Pancreas (tissue), 10 donors: ENCODE results near the gene NTN1. TPM values are rescaled to one million over a fixed set of nuclear protein-coding genes. Genes with fewer than 3 reads are reported as not detected.
"Not testable (repeated sequence)": the region's sequence is repeated elsewhere in the genome, so short reads cannot be mapped to it uniquely, and the experiment has no call there.

ENCODE experiments used
- ATAC-seq, 4 donors: fragments of 200-7000 bp; cut with Tn5 transposase; one replicate each; pipeline versions ENCODE4 v1.8.0 to v1.9.1; 2020; ENCODE audit warnings: mild to moderate bottlenecking in 4 of 4, moderate library complexity in 4 of 4
- DNase-seq, 6 donors: peaks; one replicate each; pipeline ENCODE4 v3.0.0-alpha.2; 2020
- FAIRE-seq: peaks from 2 replicates; lab custom pipeline; 2012; peaks lifted over from hg19 to GRCh38; lab: Jason Lieb, UNC
- H3K27ac ChIP-seq, 4 donors: fragments of 200-600 bp; sonication (generic); 1 replicate in 3 of 4; 2 replicates in 1 of 4; pipeline versions ENCODE4 v1.5.0 to v1.8.0; 2020
- H3K27me3 ChIP-seq, 4 donors: fragments of 200-600 bp; one replicate each; pipeline ENCODE4 v1.8.0; 2021
- H3K36me3 ChIP-seq, 3 donors: fragments of 200-600 bp; sonication (generic) in 1 of 3; one replicate each; pipeline versions ENCODE4 v1.5.0 to v1.8.0; 2020 to 2021
- H3K4me1 ChIP-seq, 3 donors: fragments of 200-600 bp; one replicate each; pipeline ENCODE4 v1.8.0; 2021
- H3K4me3 ChIP-seq, 4 donors: fragments of 200-600 bp; sonication (generic) in 2 of 4; one replicate each; pipeline versions ENCODE4 v1.5.0 to v1.8.0; 2020 to 2021
- H3K9me3 ChIP-seq, 4 donors: fragments of 200-600 bp; one replicate each; pipeline ENCODE4 v1.8.0; 2021
- CTCF ChIP-seq, 4 donors: fragments of 200-600 bp; sonication (generic) in 3 of 4; IDR thresholded peaks; one replicate each; pipeline versions ENCODE4 v1.5.0 to v1.8.0; 2021; ENCODE audit warnings: antibody characterized with exemption in 4 of 4
- WGBS, 2 donors: extraction: QIAGEN DNeasy Blood & Tissue Kit; methylation state at CpG; one replicate each; pipeline ENCODE4 v1.1.7; 2013; 5-methylcytosine and 5-hydroxymethylcytosine counted together
- intact Hi-C, 3 donors: fragments of 100-400 bp; cut with DNase I; formaldehyde crosslinking; loops; one replicate each; pipeline versions ENCODE4 v1.11.1 to v1.14.2; 2022
- polyA plus RNA-seq, 2 donors: library from polyadenylated mRNA; stranded (reverse); fragments of 200-250 nt; gene quantifications; one replicate each; pipeline ENCODE4 v1.2.3, GENCODE V29; 2013
- total RNA-seq, 6 donors: library from RNA; stranded (reverse); fragmentation: NEBNext Ultra II Directional in 4 of 6; extraction: Animal tissue kit (Norgen Biotek cat#: 25700) in 4 of 6; gene quantifications; one replicate each; pipeline versions ENCODE4 v1.2.1 to v1.2.4, GENCODE V29; 2021 to 2023
- donor health status: healthy with polysubstance abuse.
- donor health status: DM: no; HTN: no; CAD: no; lungs with moderate emphysema.
- donor health status: DM: no; HTN: no; CAD: no.
- donor health status: control.
- donor health status: control.
- donor health status: Bipolar disorder and iron deficiency.
- donor health status: DM: yes; HTN: yes; CAD: no.
- donor health status: DM: no; HTN: no; CAD: no.
- donor health status: DM: no; HTN: no; CAD: no.
- donor health status: DM: yes; HTN: yes; CAD: no.

Gene NTN1
- total and polyA plus RNA-seq, 8 donors = 1.8 to 4.3 (median 2.5) TPM

DNA sequence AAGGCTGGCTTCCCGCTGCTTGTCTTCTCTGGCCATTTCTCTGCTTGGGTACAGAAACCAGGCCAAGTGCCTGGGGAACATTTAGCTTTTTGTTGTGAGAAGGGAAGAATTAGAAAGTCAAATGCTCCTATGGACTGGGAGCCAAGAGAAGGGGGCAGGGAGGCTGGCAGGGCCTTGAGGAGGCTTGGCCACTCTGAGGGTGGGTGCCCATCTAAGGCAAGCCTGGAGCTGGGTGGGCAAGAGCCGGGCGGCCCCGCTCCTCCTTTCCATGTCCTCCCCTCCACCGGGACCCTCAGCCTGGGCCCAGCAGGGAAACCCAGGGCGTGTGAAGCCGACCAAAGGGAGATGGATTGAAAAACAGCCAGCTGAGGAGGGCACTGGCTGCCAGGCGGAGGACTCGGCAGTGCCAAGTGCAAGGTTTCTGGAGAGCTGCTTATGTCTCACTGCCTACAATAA is 69.4 kb downstream of the NTN1 start:
- FAIRE-seq (no peak), DNase-seq (no peak), ATAC-seq (no peak)
- H3K9me3 ChIP-seq = no peaks in the 10 kb centered on the region
- no peak overlapping the region for H3K27ac ChIP-seq
- H3K36me3 ChIP-seq = no peaks in the 10 kb centered on the region
- H3K27me3 ChIP-seq = no peaks in the 10 kb centered on the region
- TF ChIP-seq CTCF (IDR thresholded peaks at IDR 0.05) = no peak
- intact Hi-C loops = no loop called here
- 79 to 80% methylated on average over 9 of the region's 9 CpGs for whole genome bisulfite sequencing, 2 donors
- peaks cover 0 to 5% (median 0%) of the 10 kb centered on the region in 3 donors for H3K4me1 ChIP-seq
- no peak overlapping the region for H3K4me3 ChIP-seq

- Histone ChIP-seq H3K9me3 (no peaks in the 10 kb centered on the region), H3K27me3 (no peaks in the 10 kb centered on the region), H3K27ac (no peak overlapping the region), H3K4me3 (no peak overlapping the region), H3K4me1 (peaks cover 0 to 5% (median 0%) of the 10 kb centered on the region in 3 donors), H3K36me3 (no peaks in the 10 kb centered on the region)
- no peak for ATAC-seq
- no peak for FAIRE-seq
- 84 to 96% methylated on average over 1 of the region's 1 CpG for WGBS, 2 donors
- intact Hi-C loops = no loop called here
- DNase-seq = no peak
- no peak for TF ChIP-seq CTCF (IDR thresholded peaks at IDR 0.05)
Observed at GRCh38 chr17:9094193-9094592, 72.9 kb downstream of the NTN1 start.

DNA sequence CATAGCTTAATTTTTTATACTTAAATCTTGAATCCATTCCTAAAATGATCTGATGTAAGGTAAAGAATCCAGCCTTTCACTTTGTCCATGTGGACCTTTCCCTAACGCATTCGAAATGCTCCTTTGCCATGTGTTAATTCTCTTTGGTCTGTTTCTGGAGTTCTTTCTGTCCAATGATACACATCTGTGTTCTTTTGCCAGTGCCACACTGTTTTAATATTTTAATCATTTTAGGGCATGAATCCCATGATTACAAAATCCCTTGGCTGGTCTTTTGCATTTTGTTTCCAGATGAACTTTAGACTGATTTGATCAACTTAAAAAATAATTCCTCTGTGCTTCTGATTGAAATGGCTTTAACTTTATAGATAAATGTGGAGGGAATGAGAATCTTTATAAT is 74.1 kb downstream of the NTN1 start:
- TF ChIP-seq CTCF (IDR thresholded peaks at IDR 0.05) = no peak
- Histone ChIP-seq H3K27me3 (no peaks in the 10 kb centered on the region), H3K27ac (no peak overlapping the region), H3K4me1 (peaks cover 0 to 5% (median 0%) of the 10 kb centered on the region in 3 donors), H3K9me3 (no peaks in the 10 kb centered on the region), H3K36me3 (no peaks in the 10 kb centered on the region), H3K4me3 (no peak overlapping the region)
- FAIRE-seq = no peak
- DNase-seq = no peak
- peak in 1 of 4 donors; percentile 24 for ATAC-seq
- intact Hi-C loops = no loop called here
- 35 to 48% methylated on average over 2 of the region's 2 CpGs for WGBS, 2 donors

DNA sequence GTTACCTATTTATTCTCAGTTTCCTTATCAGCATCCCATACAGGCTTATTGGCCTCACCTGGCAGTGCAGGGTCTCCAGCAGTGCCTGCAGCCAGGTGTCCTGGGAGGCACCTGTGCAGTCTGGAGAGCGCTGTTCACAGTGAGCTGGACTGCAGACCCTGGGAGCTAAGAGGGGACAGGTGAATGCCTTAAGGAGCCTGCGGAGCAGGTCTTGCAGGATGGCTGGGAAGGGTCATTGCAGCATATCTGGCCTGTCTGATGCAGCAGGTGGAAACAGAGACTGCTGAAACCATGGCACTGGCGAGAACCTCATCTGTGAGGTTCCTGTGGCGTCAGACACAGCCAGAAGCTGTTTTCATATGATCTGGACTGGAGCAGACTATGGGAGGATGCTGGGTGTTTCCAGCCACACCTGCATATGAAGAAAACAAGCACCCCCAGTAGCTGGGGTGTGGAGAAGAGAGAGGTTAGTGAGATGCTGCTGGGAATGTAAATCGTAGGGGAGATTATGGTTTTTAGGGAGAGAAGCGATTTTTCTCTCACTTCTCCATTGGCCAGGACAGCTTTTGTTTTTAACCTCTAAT is 77.0 kb downstream of the NTN1 start:
- no peak for FAIRE-seq
- H3K36me3 ChIP-seq = no peaks in the 10 kb centered on the region
- intact Hi-C loops = no loop called here
- DNase-seq = no peak
- ATAC-seq = no peak
- no peaks in the 10 kb centered on the region for H3K27me3 ChIP-seq
- H3K4me3 ChIP-seq = no peak overlapping the region
- WGBS, 2 donors = 86 to 93% methylated on average over 6 of the region's 6 CpGs
- H3K9me3 ChIP-seq = no peaks in the 10 kb centered on the region
- no peak for TF ChIP-seq CTCF (IDR thresholded peaks at IDR 0.05)
- H3K4me1 ChIP-seq = peaks cover 8 to 16% (median 11%) of the 10 kb centered on the region in 3 donors
- no peak overlapping the region for H3K27ac ChIP-seq

GRCh38 chr17:9101356-9101755 is 80.0 kb downstream of the NTN1 start:
- 12 to 25% methylated on average over 1 of the region's 1 CpG for WGBS, 2 donors
- no peaks in the 10 kb centered on the region for H3K36me3 ChIP-seq
- no peak for TF ChIP-seq CTCF (IDR thresholded peaks at IDR 0.05)
- peak in 5 of 6 donors; percentile 62 to 81 (median 74) for DNase-seq
- no peaks in the 10 kb centered on the region for H3K27me3 ChIP-seq
- H3K9me3 ChIP-seq = no peaks in the 10 kb centered on the region
- peak; percentile 87 to 97 (median 93) for ATAC-seq
- FAIRE-seq = no peak
- no peak overlapping the region for H3K4me3 ChIP-seq
- peak overlapping the region in 3 of 4 donors; percentile 31 to 59 (median 55) for H3K27ac ChIP-seq
- intact Hi-C loops = no loop called here
- peaks cover 8 to 11% (median 11%) of the 10 kb centered on the region in 3 donors for H3K4me1 ChIP-seq

DNA sequence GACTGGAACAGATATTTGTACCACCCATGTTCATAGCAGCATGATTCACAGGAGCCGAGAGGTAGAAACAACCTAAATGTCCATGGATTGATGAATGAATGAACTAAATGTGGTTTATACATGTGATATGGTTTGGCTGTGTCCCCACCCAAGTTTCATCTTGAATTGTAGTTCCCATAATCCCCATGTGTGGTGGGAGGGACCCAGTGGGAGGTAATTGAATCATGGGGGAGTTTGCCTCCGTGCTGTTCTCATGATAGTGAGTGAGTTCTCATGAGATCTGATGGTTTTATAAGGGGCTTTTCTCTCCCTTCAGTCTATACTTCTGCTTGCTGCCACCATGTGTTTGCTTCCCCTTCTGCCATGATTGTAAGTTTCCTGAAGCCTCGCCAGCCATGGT is 81.9 kb downstream of the NTN1 start:
- H3K27ac ChIP-seq, H3K4me3 ChIP-seq, intact Hi-C loops, FAIRE-seq, H3K36me3 ChIP-seq, H3K9me3 ChIP-seq, DNase-seq, ATAC-seq, H3K27me3 ChIP-seq: not testable (repeated sequence)
- WGBS, 2 donors = 96 to 98% methylated on average over 3 of the region's 3 CpGs
- H3K4me1 ChIP-seq = peaks cover 8 to 11% (median 11%) of the 10 kb centered on the region in 3 donors
